Transverse colon (tissue), 4 donors: ENCODE results near the gene APBB2. TPM values are rescaled to one million over a fixed set of nuclear protein-coding genes. Genes with fewer than 3 reads are reported as not detected.

Experiments
- DNase-seq: peaks from one replicate; pipeline ENCODE4 v3.0.0-alpha.2; 2019
- H3K27ac ChIP-seq, 4 donors: fragments of 200-600 bp; sonication (generic); 2 replicates each; pipeline ENCODE4 v1.5.1; 2016 to 2018; ENCODE audit warnings: inconsistent platforms in 4 of 4
- H3K27me3 ChIP-seq: fragments of 200-600 bp; sonication (generic); 2 replicates; pipeline ENCODE4 v1.5.1; 2017; ENCODE audit warnings: inconsistent platforms
- H3K36me3 ChIP-seq, 4 donors: fragments of 200-600 bp; sonication (generic); 2 replicates each; pipeline ENCODE4 v1.5.1; 2017 to 2019; ENCODE audit warnings: inconsistent platforms in 4 of 4
- H3K4me1 ChIP-seq, 4 donors: fragments of 200-600 bp; sonication (generic); 2 replicates each; pipeline ENCODE4 v1.5.1; 2017 to 2020; ENCODE audit warnings: inconsistent platforms in 4 of 4
- H3K4me3 ChIP-seq, 4 donors: fragments of 200-600 bp; sonication (generic); 1 replicate in 1 of 4; 2 replicates in 3 of 4; pipeline versions ENCODE4 v1.5.1 to v1.6.1; 2017 to 2019; ENCODE audit warnings: inconsistent platforms in 4 of 4
- H3K9me3 ChIP-seq, 2 donors: fragments of 200-600 bp; sonication (generic); 2 replicates each; pipeline ENCODE4 v1.5.1; 2017 to 2019; ENCODE audit warnings: inconsistent platforms in 2 of 2
- CTCF ChIP-seq, 5 experiments: fragments of 200-600 bp in 3 of 5; fragments of 450-650 bp in 2 of 5; sonication (generic) in 3 of 5; IDR thresholded peaks; 1 replicate in 2 of 5; 2 replicates in 3 of 5; pipeline ENCODE4 v1.5.1; 2016 to 2017; ENCODE audit warnings: antibody characterized with exemption in 5 of 5, inconsistent platforms in 3 of 5, mild to moderate bottlenecking in 2 of 5, moderate library complexity in 1 of 5
- EP300 ChIP-seq: sonication (generic); formaldehyde crosslinking; IDR thresholded peaks from one replicate; pipeline ENCODE4 v1.6.1; 2017; ENCODE audit warnings: antibody characterized with exemption, low read depth
- POLR2A ChIP-seq: fragments of 450-650 bp; IDR thresholded peaks from one replicate; pipeline ENCODE4 v1.6.1; 2016; ENCODE audit warnings: antibody characterized with exemption, mild to moderate bottlenecking, moderate library complexity
- POLR2AphosphoS5 ChIP-seq, 3 donors: sonication (generic); formaldehyde crosslinking; IDR thresholded peaks; one replicate each; pipeline ENCODE4 v1.6.1; 2016; ENCODE audit warnings: antibody characterized with exemption in 3 of 3
- WGBS, 2 donors: methylation state at CpG; one replicate each; pipeline ENCODE4 v1.1.5; 2018; ENCODE audit warnings: low coverage in 1 of 2; 5-methylcytosine and 5-hydroxymethylcytosine counted together
- in situ Hi-C, 4 donors: fragments of 200-750 bp; cut with MboI; loops; one replicate each; pipeline versions ENCODE4 v1.15.0 to v1.15.1; 2017; ENCODE audit warnings: low sequenced_read_pairs in 3 of 4, low pct_ligation_motif_present in 1 of 4, low pct_unique_long_range_greater_than_20kb in 1 of 4
- intact Hi-C: fragments of 100-400 bp; cut with DNase I; formaldehyde crosslinking; loops from one replicate; pipeline ENCODE4 v1.15.1; 2023; ENCODE audit warnings: low total_unique reads
- total RNA-seq, 4 donors: library from RNA; depleted of rRNA; stranded (reverse); fragments of >200 nt; gene quantifications; one replicate each; pipeline ENCODE4 v1.1.0, GENCODE V29; 2016

The APBB2 gene
- total RNA-seq, 4 donors from 2014 or later = 37.1 to 138 (median 90.1) TPM

DNA sequence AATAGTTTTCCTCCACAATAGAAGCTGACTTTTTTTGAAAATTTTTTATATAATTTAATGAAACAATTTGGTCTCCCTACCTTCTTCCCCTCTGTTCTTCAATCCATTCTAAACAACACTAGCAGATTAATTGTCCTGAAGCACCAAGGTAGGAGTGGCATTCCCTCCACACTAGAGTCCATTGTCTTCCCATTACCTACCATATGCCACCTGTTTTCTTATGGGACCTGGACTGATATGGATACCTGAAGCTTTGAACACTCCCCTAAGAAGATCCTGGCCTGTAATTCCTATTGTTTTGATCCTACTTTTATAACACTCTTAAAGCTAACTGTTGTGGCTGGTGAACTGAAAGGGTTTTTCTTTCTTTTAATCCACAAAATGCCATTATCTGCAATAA is 92.0 kb downstream of the APBB2 start:
- intact Hi-C loops = loop anchor here (10.0 kb wide), 2 partner anchors 58 to 92 kb away; partner anchors contain the start of gene APBB2
- H3K4me1 ChIP-seq = peaks cover 4 to 50% (median 21%) of the 10 kb centered on the region in 4 donors
- TF ChIP-seq POLR2A (no peak), POLR2AphosphoS5 (IDR thresholded peaks at IDR 0.05) (no peak), EP300 (no peak), CTCF (IDR thresholded peaks at IDR 0.05) (no peak)

GRCh38 chr4:41121906-41122305 is 92.4 kb downstream of the APBB2 start:
- DNase-seq = no peak
- Histone ChIP-seq H3K27me3 (no peaks in the 10 kb centered on the region), H3K27ac (no peak overlapping the region), H3K36me3 (no peaks in the 10 kb centered on the region), H3K4me1 (peaks cover 4 to 50% (median 21%) of the 10 kb centered on the region in 4 donors), H3K4me3 (no peak overlapping the region), H3K9me3 (no peaks in the 10 kb centered on the region)
- TF ChIP-seq CTCF (IDR thresholded peaks at IDR 0.05) (no peak), POLR2A (no peak), EP300 (no peak), POLR2AphosphoS5 (IDR thresholded peaks at IDR 0.05) (no peak)
- in situ Hi-C loops (no loop called here), intact Hi-C loops (loop anchor here (10.0 kb wide), 2 partner anchors 57 to 93 kb away; partner anchors contain the start of gene APBB2)
- 96% methylated on average over 2 of the region's 2 CpGs; no CpG with 5 or more reads in 1 of the 2 donors for WGBS, 2 donors

More for the DNA sequence above, 92.0 kb downstream of the APBB2 start:
- peak overlapping the region in 1 of 4 donors; percentile 18 for H3K27ac ChIP-seq
- DNase-seq = no peak
- no peaks in the 10 kb centered on the region for H3K9me3 ChIP-seq
- H3K4me3 ChIP-seq = no peak overlapping the region
- H3K36me3 ChIP-seq = no peaks in the 10 kb centered on the region
- H3K27me3 ChIP-seq = no peaks in the 10 kb centered on the region
- in situ Hi-C loops = no loop called here

- H3K9me3 ChIP-seq = no peaks in the 10 kb centered on the region
These were observed 93.8 kb downstream of the APBB2 start for GRCh38 chr4:41120297-41121217.

More at GRCh38 chr4:41120297-41121217, 93.8 kb downstream of the APBB2 start:
- peak overlapping the region; percentile 35 to 70 (median 50) for H3K27ac ChIP-seq
- intact Hi-C loops = loop anchor here (10.0 kb wide), 2 partner anchors 56 to 94 kb away; partner anchors contain the start of gene APBB2
- peaks cover 4 to 48% (median 21%) of the 10 kb centered on the region in 4 donors for H3K4me1 ChIP-seq
- no peak overlapping the region for H3K4me3 ChIP-seq
- no peak for TF ChIP-seq EP300
- TF ChIP-seq CTCF (IDR thresholded peaks at IDR 0.05) = no peak
- TF ChIP-seq POLR2AphosphoS5 (IDR thresholded peaks at IDR 0.05) = no peak
- TF ChIP-seq POLR2A = no peak
- DNase-seq = peak; percentile 45
- in situ Hi-C loops = no loop called here
- H3K27me3 ChIP-seq = no peaks in the 10 kb centered on the region
- WGBS, 2 donors = 45 to 48% methylated on average over 9 to 12 of the region's 12 CpGs
- H3K36me3 ChIP-seq = no peaks in the 10 kb centered on the region
